Activated T-cell treated with anti-CD3 and anti-CD28 coated beads for 24 hours (primary cell): ENCODE measurements around the gene TCTN1.
"Not testable (repeated sequence)": the region's sequence is repeated elsewhere in the genome, so short reads cannot be mapped to it uniquely, and the experiment has no call there.

Source experiments
- DNase-seq: peaks from one replicate; pipeline ENCODE4 v3.0.0-alpha.2; 2020; ENCODE audit warnings: low read depth

The TCTN1 gene

GRCh38 chr12:110585231-110585799, 28.6 kb upstream of the TCTN1 start:
- peak; percentile 32 for DNase-seq

GRCh38 chr12:110587102-110587501, 26.8 kb upstream of the TCTN1 start:
- DNase-seq: not testable (repeated sequence)

GRCh38 chr12:110590059-110590458, 23.9 kb upstream of the TCTN1 start:
- DNase-seq: no peak

- no peak for DNase-seq
Observed at GRCh38 chr12:110590806-110591326, 23.1 kb upstream of the TCTN1 start.

- DNase-seq: no peak
Observed at GRCh38 chr12:110591451-110592051, 22.4 kb upstream of the TCTN1 start.

GRCh38 chr12:110592078-110592477, 21.9 kb upstream of the TCTN1 start:
- no peak for DNase-seq

- DNase-seq: not testable (repeated sequence)
Observed at GRCh38 chr12:110592919-110593318, 21.0 kb upstream of the TCTN1 start.

- DNase-seq: no peak
Observed at GRCh38 chr12:110597885-110598284, 16.0 kb upstream of the TCTN1 start.

GRCh38 chr12:110599334-110599733, 14.6 kb upstream of the TCTN1 start:
- DNase-seq: no peak

- no peak for DNase-seq
Observed at GRCh38 chr12:110600254-110600653, 13.7 kb upstream of the TCTN1 start.

- not testable (repeated sequence) for DNase-seq
Observed at GRCh38 chr12:110602085-110602814, 11.7 kb upstream of the TCTN1 start.

- no peak for DNase-seq
Observed at GRCh38 chr12:110606253-110606611, 7.7 kb upstream of the TCTN1 start.

- DNase-seq: no peak
Observed at GRCh38 chr12:110613071-110613770, 708 bp upstream of the TCTN1 start.

GRCh38 chr12:110615171-110615570, 1.2 kb downstream of the TCTN1 start:
- no peak for DNase-seq

GRCh38 chr12:110616471-110617115, 2.7 kb downstream of the TCTN1 start:
- DNase-seq: no peak

- DNase-seq: peak; percentile 28
Observed at GRCh38 chr12:110619534-110619953, 5.6 kb downstream of the TCTN1 start.

GRCh38 chr12:110622582-110622981, 8.7 kb downstream of the TCTN1 start:
- DNase-seq: no peak

- no peak for DNase-seq
Observed at GRCh38 chr12:110627500-110628195, 13.7 kb downstream of the TCTN1 start.

- no peak for DNase-seq
Observed at GRCh38 chr12:110635055-110635454, 21.1 kb downstream of the TCTN1 start.

- DNase-seq: no peak
Observed at GRCh38 chr12:110636516-110636915, 22.6 kb downstream of the TCTN1 start.

- DNase-seq: no peak
Observed at GRCh38 chr12:110637869-110638441, 24.0 kb downstream of the TCTN1 start.
